GM18868 (cell line): ENCODE measurements around the gene CMC1.
"Not testable (repeated sequence)": the region's sequence is repeated elsewhere in the genome, so short reads cannot be mapped to it uniquely, and the experiment has no call there.

ENCODE experiments used
- ATAC-seq: cut with Tn5 transposase; IDR thresholded peaks from one replicate; pipeline ENCODE4 v1.9.1; 2021; ENCODE audit warnings: mild to moderate bottlenecking, moderate library complexity; ENCODE audit not compliant: unreplicated experiment

CMC1 gene

GRCh38 chr3:28243424-28244106, 2.1 kb downstream of the CMC1 start:
- ATAC-seq: no peak

GRCh38 chr3:28244491-28244890, 3.1 kb downstream of the CMC1 start:
- no peak for ATAC-seq

- no peak for ATAC-seq
Observed at GRCh38 chr3:28247286-28247685, 5.9 kb downstream of the CMC1 start.

- no peak for ATAC-seq
Observed at GRCh38 chr3:28250999-28251398, 9.6 kb downstream of the CMC1 start.

GRCh38 chr3:28252001-28252431, 10.6 kb downstream of the CMC1 start:
- no peak for ATAC-seq

GRCh38 chr3:28253040-28253715, 11.8 kb downstream of the CMC1 start:
- ATAC-seq: no peak

- ATAC-seq: no peak
Observed at GRCh38 chr3:28262001-28262400, 20.6 kb downstream of the CMC1 start.

GRCh38 chr3:28265641-28266040, 24.2 kb downstream of the CMC1 start:
- no peak for ATAC-seq

GRCh38 chr3:28267984-28268849, 26.8 kb downstream of the CMC1 start:
- ATAC-seq: no peak

GRCh38 chr3:28268989-28269388, 27.6 kb downstream of the CMC1 start:
- peak; percentile 65 for ATAC-seq

- ATAC-seq: not testable (repeated sequence)
Observed at GRCh38 chr3:28269884-28270283, 28.5 kb downstream of the CMC1 start.

- no peak for ATAC-seq
Observed at GRCh38 chr3:28273837-28274236, 32.4 kb downstream of the CMC1 start.

GRCh38 chr3:28278918-28279317, 37.5 kb downstream of the CMC1 start:
- ATAC-seq: no peak

- peak; percentile 62 for ATAC-seq
Observed at GRCh38 chr3:28279770-28280169, 38.4 kb downstream of the CMC1 start.

GRCh38 chr3:28280781-28281180, 39.4 kb downstream of the CMC1 start:
- ATAC-seq: no peak

- ATAC-seq: peak; percentile 95
Observed at GRCh38 chr3:28286595-28286994, 45.2 kb downstream of the CMC1 start.

- no peak for ATAC-seq
Observed at GRCh38 chr3:28287046-28287445, 45.6 kb downstream of the CMC1 start.

GRCh38 chr3:28290863-28291300, 49.5 kb downstream of the CMC1 start:
- ATAC-seq: no peak

GRCh38 chr3:28291577-28291976, 50.2 kb downstream of the CMC1 start:
- no peak for ATAC-seq

GRCh38 chr3:28292622-28293021, 51.2 kb downstream of the CMC1 start:
- no peak for ATAC-seq

GRCh38 chr3:28294667-28295413, 53.4 kb downstream of the CMC1 start:
- ATAC-seq: no peak
